Measurements from ENCODE around the gene RADIL. TPM values are rescaled to one million over a fixed set of nuclear protein-coding genes. Genes with fewer than 3 reads are reported as not detected.

RADIL gene
- total and polyA plus RNA-seq, 9 of the 15 experiments (the other 6 are each of a cell fraction or from before 2014, with no cell fraction given), result 0.06 to 8.1 (median 1.9) TPM; not detected in 1

- TF ChIP-seq HNRNPL (IDR thresholded peaks at IDR 0.05; ENCODE audit: low read depth, low read length) (0 out of 2 replicates have a peak, but pooled peaks have one; percentile 25), IRF2 (CRISPR knock-in tag; IDR thresholded peaks at IDR 0.05) (no peak), SMC3 (conservative IDR thresholded peaks at IDR 0.05; ENCODE audit: insufficient read depth, low read depth, low read length) (peak; percentile 90), ASH1L (IDR thresholded peaks at IDR 0.05; ENCODE audit: borderline replicate concordance, low read depth, partially characterized antibody) (no peak), RCOR1 (IDR thresholded peaks at IDR 0.05; ENCODE audit: borderline replicate concordance in 1 of 2, low read depth in 2 of 2, low read length in 2 of 2) (peak in 1 of 2 experiments; percentile 38; a peak in 1 of 4 replicates), ZNF445 (CRISPR knock-in tag; IDR thresholded peaks at IDR 0.05; ENCODE audit: low read depth) (no peak), NRF1 (conservative IDR thresholded peaks at IDR 0.05 in 1 of 2, IDR thresholded peaks at IDR 0.05 in 1 of 2) (0 out of 4 replicates have a peak, but pooled peaks of 1 of the 2 experiments have one; percentile 37), E2F5 (CRISPR knock-in tag; IDR thresholded peaks at IDR 0.05) (no peak), CREM (IDR thresholded peaks at IDR 0.05; ENCODE audit: low read depth) (peak; percentile 48; the same call in 1 of the 2 replicates), HES1 (IDR thresholded peaks at IDR 0.05; ENCODE audit: low read depth) (no peak), MTA3 (IDR thresholded peaks at IDR 0.05; ENCODE audit: borderline replicate concordance) (no peak; the same call in 1 of the 2 replicates), E2F6 (IDR thresholded peaks at IDR 0.05; ENCODE audit: borderline replicate concordance in 1 of 2, extremely low read depth in 1 of 2, insufficient read depth in 1 of 2, insufficient read length in 1 of 2, low read depth in 1 of 2, low read length in 1 of 2, poor library complexity in 1 of 2, severe bottlenecking in 1 of 2) (peak in 1 of 2 experiments; percentile 31)
- TF ChIP-seq, protein P1, sequence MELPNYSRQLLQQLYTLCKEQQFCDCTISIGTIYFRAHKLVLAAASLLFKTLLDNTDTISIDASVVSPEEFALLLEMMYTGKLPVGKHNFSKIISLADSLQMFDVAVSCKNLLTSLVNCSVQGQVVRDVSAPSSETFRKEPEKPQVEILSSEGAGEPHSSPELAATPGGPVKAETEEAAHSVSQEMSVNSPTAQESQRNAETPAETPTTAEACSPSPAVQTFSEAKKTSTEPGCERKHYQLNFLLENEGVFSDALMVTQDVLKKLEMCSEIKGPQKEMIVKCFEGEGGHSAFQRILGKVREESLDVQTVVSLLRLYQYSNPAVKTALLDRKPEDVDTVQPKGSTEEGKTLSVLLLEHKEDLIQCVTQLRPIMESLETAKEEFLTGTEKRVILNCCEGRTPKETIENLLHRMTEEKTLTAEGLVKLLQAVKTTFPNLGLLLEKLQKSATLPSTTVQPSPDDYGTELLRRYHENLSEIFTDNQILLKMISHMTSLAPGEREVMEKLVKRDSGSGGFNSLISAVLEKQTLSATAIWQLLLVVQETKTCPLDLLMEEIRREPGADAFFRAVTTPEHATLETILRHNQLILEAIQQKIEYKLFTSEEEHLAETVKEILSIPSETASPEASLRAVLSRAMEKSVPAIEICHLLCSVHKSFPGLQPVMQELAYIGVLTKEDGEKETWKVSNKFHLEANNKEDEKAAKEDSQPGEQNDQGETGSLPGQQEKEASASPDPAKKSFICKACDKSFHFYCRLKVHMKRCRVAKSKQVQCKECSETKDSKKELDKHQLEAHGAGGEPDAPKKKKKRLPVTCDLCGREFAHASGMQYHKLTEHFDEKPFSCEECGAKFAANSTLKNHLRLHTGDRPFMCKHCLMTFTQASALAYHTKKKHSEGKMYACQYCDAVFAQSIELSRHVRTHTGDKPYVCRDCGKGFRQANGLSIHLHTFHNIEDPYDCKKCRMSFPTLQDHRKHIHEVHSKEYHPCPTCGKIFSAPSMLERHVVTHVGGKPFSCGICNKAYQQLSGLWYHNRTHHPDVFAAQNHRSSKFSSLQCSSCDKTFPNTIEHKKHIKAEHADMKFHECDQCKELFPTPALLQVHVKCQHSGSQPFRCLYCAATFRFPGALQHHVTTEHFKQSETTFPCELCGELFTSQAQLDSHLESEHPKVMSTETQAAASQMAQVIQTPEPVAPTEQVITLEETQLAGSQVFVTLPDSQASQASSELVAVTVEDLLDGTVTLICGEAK (IDR thresholded peaks at IDR 0.05), result no peak
- TF ChIP-seq, protein P1 (CRISPR knock-in tag; IDR thresholded peaks at IDR 0.05), result no peak
Observed at GRCh38 chr7:4797858-4798705, 85.4 kb downstream of the RADIL start (continued).
